HT-29 (cell line): Measurements from ENCODE around the gene NPW. TPM values are rescaled to one million over a fixed set of nuclear protein-coding genes. Genes with fewer than 3 reads are reported as not detected.
A peak's percentile ranks its signal among the peaks of the same experiment; 100 is the strongest.

Experiments
- DNase-seq: peaks from one replicate; pipeline ENCODE4 v3.0.0-alpha.2; 2015; ENCODE audit warnings: low spot score
- total RNA-seq: library from RNA; depleted of rRNA; stranded (reverse); fragments of >200 nt; shearing (Covaris generic); gene quantifications from 2 replicates; pipeline ENCODE4 v1.2.3, GENCODE V29; 2014

NPW gene
- total RNA-seq, 1 experiment from 2014 or later, result 2.7 TPM

GRCh38 chr16:2034696-2035430 lies 15.3 kb downstream of the NPW start:
- peak; percentile 32 for DNase-seq

DNA sequence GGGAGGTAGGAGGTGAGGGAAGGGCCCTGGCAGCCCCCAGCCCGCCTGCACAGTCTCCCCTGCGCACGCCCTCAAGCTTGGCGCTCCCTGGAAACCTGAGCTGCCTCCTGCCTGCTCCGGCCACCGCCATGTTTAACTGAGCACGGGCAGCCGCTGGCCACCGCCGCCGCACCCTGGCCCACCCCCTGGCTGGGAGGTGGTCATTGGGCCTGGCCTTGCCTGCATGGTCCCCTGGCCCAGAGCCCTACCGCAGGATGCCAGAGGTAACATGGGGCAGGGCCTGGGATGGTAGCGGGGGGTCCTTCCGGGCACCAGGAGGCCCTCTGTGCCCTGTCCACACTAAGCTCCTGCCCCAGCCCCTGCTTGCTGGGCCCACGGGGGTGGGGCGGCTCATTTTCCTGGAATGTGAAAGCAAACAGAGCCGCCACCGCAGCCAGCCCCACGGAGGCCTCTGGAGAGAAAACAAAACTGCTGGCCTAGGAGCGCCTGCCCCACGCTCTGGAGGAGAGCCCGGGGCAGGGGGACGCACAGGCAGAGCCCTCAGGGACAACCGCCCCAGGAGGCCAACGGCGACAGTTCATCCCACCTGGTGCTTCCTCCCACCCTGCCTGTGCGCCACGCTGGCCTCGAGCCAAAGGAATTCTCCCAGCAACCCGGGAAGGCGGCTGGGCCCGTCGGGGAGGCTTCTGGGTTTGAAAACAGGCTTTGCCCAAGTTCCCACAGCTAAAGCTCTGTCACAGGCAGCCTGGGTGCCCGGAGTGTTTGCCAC lies 16.0 kb downstream of the NPW start:
- DNase-seq, result peak; percentile 82

GRCh38 chr16:2036200-2036966 lies 16.8 kb downstream of the NPW start:
- no peak for DNase-seq

GRCh38 chr16:2037115-2037514 lies 17.5 kb downstream of the NPW start:
- no peak for DNase-seq

GRCh38 chr16:2037647-2038381 lies 18.2 kb downstream of the NPW start:
- DNase-seq, result no peak

- no peak for DNase-seq
These were observed 19.0 kb downstream of the NPW start for GRCh38 chr16:2038382-2039231.

GRCh38 chr16:2039274-2040031 lies 19.9 kb downstream of the NPW start:
- peak; percentile 72 for DNase-seq

DNA sequence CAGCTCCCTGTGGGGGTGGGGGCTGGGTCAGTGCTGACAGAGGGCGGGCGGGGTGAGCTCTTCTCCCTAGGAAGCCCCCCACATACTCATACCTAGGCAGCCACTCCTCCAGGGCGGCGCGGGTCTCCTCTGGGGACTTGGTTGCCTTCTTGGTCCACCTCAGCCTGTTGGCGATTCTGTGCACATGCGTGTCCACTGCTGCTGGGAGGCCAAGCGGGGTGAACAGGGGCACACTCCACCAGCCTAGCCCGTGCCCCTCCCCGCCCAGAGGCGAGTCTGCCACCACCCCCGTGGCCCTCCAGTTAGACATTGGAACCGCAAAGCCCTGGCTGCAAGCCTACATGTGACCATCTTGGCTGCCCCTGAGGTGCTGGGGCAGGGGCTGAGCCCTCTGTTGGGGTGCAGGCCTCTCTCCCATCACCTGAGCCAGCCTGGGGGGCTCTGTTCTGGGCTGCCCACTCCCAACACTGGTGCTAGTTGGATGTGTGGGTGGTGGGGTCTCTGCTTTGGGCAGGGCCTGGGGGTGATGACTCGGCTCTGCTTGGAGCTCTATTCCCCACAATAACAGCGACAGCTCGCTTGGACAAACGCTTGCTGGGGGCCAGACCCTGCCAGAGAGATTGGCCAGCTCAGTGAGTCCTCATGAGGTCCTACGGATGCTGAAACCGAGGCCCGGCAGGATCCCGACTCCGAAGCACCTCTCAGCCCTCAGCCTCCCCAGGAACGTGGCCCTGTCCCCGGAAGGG lies 20.6 kb downstream of the NPW start:
- DNase-seq, result peak; percentile 30

DNA sequence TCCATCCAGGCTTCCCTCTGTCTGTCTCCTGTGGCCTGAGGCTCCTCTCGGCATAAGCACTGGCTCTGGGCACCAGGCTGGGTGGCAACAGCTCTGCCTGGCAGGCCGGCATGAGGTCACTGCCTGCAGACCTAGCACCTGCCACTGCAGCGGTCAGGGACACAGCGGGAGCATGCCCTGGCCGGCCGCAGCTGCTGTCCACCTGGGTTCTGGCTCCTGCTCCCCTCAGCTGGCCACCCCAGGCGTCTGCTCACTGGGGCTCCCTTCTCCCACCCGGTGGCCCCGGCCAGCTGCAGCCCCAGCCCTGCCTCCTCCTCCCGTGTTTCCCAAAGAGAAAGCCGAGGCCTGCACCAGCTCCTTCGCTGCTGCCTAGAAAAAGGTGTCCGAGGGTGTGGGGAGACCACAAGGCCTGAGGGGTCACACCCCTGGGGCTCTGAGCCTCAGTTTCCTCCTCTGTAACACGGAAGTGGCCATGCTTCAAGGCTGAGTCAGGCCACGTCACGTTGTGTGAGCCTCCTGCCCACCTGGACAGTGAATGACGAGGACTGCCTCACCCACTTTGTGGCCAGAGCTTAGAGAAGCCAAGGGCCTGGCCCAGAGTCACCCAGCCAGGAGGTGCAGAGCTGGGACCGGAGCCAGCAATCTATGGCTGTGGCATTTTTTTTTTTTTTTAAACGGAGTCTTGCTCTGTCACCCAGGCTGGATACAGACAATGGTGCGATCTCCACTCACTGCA lies 21.4 kb downstream of the NPW start:
- peak; percentile 93 for DNase-seq

DNA sequence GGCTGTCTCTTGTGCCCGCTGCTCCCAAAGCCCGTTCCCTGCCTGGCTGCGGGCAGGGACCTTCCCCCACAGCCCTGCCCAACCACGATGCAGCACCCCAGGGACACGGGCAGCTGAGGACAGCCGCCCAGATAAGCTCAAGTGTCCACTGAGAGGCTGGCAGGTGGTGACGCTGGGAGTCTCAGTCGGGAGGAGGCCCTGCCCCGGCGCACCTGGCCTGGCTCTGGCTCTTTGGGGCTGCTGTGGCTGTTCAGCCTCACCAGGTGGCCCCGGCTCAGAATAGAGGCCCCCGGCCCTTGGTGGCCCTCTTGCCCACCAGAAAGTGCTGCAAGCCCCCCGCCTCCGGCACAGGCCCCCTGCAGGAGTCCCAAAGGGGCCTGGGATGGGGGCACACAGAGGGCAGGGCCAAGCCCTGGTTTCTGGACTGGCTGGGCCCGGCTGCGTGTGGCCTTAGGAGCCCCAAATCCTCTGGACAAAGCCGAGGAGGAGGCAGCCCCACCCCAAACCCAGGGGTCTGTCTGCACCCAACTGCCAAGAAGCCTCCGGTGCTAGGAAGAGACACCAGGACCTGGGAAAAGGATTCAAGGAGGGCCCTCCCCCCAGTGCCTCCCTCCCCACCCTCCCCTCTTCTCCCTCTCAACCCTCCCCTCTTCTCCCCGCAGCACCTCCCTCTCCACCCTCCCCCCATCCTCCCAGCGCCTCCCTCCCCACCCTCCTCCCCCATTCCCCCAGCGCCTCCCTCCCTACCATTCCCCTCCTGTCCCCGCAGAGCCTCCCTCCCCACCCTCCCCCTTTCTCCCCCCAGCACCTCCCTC lies 22.8 kb downstream of the NPW start:
- DNase-seq, result peak; percentile 80

DNA sequence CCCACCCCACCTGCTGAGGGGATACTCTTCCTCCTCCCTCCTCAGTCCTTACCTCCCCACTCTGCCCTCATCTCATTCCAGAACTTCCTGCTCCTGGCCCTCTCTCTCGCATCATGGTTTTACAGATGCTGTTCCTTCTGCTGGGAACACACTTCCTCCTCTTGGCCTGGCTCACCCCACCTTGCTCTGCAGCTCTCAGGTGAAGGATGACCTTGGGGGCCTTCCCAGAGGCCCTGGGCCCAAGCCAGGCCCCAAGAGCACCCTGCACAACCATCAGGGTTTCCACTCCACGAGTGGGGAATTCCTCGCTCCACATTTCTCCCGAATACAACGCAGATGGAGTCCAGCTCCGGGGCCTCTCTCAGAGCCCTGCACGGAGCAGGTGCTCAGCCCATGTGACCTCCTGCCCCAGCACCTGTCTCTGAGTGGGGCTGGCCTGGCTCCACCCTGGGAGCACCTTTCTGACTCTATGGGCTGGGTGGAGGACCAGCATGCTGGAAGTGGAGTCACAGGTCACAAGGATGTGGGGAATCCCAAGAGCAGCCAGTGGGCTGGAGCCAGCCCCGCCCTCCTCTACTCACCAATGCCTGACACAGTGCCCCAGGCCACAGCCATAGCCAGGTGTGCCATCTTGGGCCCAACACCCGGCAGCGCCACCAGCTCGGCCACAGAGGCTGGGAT lies 23.5 kb downstream of the NPW start:
- peak; percentile 83 for DNase-seq

DNA sequence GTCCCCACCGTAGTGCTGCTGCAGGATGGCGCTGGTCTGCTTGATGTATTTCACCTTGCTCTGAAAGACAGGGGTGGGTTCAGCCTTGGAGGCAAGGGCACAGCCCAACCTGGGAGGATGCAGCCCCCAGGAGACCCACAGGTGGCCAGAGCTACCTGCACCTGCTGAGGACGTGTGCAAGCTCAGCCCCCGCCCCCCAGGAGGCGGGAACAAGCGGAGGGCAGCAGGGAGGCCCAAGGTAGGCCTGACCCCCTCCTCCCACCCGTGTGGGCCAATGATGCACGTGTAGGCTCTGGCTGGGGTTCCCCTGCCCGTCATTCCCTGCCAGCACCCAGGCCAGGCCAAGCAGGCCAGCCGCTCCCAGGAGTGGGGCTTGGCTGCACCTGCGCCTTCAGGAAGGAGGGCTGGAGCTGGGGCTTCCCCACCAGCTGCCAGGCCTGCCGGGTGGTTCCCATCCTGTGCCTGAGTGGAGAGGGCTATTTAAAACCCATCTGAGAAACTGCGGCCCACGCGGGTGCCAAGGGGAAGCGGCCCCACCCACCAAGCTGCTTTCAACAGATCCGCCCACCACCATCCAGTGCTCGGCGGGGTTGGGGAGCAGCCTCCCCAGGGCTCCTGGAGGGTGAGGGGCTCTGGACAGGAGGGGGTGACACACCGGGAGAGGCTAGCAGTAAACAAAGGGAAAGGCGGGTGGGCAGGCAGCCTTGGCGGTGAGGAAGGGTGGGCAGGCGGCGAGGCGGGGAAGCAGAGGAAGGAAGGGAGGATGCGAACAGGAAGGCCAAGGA lies 24.3 kb downstream of the NPW start:
- peak; percentile 48 for DNase-seq

GRCh38 chr16:2044541-2044940 lies 25.0 kb downstream of the NPW start:
- DNase-seq, result no peak

DNA sequence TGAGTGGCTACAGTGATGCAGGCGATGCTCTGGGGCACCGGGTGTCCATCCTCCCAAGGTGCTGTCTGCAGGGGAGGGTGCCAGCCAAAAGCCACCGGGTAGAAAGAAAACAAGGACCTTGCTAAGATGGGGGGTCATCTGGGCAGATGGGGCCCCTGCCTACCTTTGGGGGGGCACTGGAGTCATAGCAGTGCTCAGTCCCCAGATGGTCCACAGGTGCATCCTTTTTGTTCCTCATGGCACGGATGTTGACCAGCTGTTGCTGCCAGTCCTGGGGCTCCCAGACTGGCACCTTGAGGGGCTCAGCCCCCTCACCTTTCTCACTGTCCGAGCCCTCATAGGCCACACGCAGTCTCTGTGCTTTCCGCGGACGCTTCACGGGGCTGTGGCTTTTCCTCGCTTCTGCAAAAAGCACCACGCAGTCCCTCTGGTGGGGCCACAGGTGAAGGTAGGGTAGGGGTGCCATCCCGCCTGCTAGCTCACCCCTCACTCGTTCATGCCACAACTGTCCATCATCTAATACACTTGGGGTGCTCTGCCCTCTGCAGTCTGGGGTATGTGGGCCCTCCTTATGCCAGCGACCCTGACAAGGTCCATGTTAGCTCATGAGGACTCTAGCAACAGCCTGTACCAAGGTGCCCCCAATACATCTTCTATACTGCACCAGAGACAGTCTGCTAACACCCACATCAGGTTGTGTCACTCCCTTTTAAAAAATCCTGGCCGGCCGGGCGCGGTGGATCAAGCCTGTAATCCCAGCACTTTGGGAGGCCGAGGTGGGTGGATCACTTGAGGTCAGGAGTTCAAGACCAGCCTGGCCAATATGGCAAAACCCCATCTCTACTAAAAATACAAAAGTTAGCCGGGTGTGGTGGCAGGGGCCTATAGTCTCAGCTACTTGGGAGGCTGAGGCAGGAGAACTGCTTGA lies 26.6 kb downstream of the NPW start:
- no peak for DNase-seq

DNA sequence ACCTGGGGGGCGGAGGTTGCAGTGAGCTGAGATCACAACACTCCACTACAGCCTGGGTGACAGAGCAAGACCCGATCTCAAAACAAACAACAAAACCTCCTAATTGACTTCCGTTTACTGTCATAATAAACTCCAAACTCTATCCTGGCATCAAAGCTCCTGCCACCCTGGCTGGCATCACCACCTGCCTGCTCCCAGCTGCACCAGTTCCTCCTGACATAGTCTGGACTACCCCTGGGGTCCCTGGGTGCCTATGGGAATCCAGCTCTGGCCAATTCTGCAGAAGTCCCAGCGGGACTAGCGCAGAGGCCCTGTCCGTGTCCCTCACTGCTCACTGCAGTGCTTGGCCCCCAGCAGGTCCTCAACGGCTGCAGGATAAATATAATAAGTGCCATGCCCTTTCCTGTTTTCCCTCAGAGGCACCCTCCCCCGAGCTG lies 27.3 kb downstream of the NPW start:
- DNase-seq, result no peak
